GM21381 (cell line): Measurements from ENCODE around the gene RIMKLB.
"Not testable (repeated sequence)": the region's sequence is repeated elsewhere in the genome, so short reads cannot be mapped to it uniquely, and the experiment has no call there.

Experiments used
- ATAC-seq: cut with Tn5 transposase; IDR thresholded peaks from one replicate; pipeline ENCODE4 v1.9.1; 2021; ENCODE audit warnings: mild to moderate bottlenecking, moderate library complexity; ENCODE audit not compliant: unreplicated experiment

The RIMKLB gene

DNA sequence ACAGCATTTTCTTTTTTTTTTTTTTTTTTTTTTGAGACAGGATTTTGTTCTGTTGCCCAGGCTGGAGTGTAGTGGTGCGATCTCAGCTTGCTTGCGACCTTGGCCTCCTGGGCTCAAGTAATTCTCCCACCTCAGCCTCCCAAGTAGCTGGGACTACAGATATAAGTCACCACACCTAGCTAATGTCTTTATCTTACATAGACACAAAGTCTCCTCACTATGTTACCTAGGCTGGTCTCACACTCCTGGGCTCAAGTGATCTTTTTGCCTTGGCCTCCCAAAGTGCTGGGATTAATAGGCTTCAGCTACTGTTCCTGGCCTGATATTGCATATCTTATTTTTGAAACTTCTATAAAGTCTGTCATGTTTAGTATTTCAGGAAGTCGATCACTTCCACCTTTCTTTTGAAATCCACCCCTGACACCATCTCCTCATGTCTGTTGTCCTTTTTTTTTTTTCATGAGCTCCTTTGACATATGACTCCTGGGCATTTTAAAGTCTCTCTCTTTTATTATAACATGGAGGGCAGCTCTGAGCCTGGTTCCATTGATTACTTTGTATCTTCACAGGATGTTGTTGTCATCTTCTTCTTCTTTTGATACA lies 118.8 kb downstream of the RIMKLB start:
- ATAC-seq, result no peak

DNA sequence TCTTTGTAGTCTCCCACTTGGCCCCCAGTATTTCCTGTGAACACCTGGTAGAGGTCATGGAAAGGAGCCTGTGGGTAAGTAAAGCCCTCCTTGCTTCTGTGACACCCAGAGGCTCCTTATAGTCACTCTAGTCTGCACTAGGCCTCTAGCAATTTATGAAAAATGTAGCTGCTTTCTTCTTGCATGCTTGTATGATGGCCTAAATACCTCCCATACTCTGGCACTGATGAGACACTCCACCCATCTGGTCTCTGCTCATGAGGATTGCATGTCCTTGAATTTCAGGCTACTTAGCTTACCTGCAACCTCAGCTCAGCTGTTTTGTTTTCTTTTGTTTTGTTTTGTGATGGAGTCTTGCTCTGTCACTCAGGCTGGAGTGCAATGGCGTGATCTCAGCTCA lies 120.1 kb downstream of the RIMKLB start:
- no peak for ATAC-seq

DNA sequence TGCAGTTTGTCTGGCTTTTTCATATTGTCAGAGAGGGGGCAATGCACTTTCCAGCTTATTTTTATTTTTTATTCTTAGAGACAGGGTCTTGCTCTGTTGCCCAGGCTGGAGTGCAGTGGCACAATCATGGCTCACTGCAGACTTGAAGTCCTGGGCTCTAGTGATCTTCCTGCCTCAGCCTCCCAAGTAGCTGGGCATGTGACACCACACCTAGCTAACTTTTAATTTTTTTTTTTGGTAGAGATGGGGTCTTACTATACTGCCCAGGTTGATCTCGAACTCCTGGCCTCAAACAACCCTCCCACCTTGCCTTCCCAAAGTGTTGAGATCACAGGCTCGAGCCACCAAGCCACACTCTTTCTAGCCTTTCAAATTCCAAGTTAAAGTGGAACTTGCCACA lies 120.7 kb downstream of the RIMKLB start:
- ATAC-seq, result no peak

DNA sequence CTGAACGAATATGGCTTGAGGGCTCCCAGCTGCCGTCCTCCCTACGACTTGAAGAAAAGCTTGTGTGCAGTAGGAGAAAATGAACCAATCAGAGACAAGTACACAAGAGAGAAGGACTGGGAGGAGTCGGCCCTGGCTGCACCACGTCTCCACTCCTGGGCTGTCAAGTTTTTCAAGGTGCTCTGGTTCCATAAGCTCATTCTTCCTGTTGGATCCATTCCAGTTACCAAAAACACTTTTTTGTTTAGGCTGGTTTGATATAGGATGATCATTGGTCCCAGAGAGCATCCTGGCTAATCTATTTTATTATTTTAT lies 121.8 kb downstream of the RIMKLB start:
- ATAC-seq, result no peak

DNA sequence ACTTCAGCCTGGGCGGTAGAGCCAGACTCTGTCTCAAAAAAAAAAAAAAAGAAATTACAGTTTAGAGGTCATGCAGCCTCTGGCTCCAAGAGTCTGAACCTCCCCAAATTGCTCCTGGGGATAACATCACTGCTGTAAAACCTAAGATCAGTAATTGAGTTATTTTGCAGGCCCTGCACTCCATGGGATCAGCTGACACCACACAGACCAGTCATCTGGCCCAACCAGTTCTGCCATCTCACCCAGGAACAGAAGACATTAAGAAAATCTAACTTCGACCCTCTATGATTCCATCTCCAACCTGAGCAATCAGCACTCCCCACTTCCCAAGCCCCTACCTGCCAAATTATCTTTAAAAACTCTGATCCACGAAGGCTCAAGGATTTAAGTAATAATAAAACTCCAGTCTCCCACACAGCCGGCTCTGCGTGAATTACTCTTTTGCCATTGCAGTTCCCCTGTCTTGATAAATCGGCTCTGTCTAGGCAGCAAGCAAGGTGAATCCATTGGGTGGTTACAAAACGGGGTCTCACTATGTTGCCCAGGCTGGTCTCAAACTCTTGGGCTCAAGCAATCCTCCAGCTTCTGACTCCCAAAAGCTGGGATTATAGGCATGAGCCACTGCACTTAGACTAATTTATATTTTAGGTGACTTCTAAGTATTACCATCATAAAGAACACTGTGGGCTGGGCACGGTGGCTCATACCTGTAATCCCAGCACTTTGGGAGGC lies 123.1 kb downstream of the RIMKLB start:
- ATAC-seq, result not testable (repeated sequence)

DNA sequence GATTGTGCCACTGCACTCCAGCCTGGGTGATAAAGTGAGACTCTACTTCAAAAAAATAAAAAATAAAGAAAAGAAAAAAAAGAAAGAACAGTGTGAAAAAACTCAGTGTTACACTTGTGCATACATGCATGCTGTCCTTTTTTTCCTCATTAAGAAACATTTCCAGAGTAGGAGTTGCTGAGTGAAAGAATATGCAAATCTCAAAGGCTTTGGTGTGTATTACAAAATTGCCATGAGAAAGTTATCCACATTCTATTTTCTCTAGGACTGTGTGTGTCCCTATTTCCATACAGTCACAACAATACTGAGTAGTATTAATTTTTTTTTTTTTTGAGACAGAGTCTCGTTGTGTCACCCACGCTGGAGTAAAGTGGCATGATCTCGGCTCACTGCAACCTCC lies 123.8 kb downstream of the RIMKLB start:
- no peak for ATAC-seq

DNA sequence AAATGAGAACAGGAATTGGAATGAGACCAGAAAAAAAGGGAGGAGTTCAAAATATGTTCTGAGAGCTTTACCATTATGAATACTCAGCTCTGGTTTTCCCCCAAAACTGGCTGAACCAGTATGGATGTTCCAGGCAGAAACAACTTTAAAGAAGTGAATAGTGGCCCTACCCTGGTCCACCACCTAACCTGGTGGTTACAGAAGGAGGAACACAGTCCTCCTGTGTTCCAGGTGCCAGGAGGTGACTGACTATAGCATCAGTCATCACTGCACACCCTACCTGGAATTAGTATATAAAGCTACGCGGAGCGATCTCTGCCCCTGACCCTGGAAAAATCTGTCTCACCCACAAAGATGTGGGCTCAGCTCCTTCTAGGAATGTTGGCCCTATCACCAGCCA lies 124.5 kb downstream of the RIMKLB start, which contains the start of gene A2ML1:
A2ML1 (plus strand) TSS at position 324 of the 400 bp plus-strand sequence; CDS start at position 355, 31 bp downstream.
- no peak for ATAC-seq

DNA sequence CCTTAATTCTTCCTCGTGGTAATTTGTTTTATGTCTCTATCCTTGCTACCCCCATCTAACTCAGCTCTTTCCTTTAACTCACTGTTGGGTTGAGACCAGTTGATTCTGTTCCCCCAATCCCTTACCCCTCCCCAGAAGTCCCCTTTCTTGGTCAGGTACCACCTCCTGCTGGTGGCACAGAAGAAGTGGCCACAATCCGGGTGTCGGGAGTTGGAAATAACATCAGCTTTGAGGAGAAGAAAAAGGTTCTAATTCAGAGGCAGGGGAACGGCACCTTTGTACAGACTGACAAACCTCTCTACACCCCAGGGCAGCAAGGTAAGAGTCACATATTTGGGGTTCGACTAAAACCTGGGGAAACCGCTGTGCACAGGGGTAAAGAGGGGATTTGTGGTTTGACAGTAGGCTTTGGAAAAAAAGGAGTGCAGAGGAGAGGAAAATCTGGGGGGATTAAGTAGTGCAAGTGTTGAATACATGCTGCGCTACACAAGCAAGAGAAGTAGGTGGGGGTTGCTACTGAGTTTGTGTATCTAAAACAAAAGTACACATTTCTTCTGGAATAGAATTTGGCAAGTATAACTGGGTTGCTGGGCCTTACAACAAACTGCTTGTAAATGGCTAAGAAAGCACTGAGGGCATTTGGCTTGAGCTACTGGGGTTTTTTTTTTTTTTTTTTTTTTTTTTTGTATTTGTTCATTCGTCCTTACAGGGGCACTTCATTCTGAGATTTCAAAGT lies 125.9 kb downstream of the RIMKLB start:
- ATAC-seq, result no peak

DNA sequence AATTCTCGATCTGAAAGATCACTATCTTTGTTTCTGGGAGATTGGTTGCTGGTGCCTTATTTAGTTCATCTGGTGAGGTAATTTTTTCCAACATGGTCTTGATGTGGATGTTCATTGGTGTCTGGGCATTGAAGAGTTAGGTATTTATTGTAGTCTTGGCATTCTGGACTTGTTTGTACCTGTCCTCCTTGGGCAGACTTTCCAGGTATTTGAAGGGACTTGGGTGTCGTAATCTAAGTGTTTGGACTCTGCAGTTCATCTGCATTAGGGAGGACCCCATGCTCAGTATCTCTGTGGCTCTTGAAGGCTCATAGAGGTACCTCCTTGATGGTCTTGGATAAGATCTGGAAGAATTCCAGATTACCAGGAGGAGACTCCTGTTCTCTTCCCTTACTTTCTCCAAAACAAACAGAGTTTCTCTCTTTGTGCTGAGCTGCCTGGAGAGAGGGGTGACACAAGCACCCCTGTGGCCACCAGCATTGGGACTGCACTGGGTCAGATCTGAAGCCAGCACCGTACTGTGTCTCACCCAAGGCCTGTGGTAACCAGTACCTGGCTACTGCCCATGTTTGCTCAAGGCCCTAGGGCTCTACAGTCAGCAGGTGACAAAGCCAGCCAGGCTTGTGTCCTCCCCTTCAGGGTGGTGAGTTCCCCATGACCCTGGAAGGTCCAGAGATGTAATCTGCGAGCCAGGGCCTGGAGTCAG lies 129.9 kb downstream of the RIMKLB start:
- ATAC-seq, result no peak

DNA sequence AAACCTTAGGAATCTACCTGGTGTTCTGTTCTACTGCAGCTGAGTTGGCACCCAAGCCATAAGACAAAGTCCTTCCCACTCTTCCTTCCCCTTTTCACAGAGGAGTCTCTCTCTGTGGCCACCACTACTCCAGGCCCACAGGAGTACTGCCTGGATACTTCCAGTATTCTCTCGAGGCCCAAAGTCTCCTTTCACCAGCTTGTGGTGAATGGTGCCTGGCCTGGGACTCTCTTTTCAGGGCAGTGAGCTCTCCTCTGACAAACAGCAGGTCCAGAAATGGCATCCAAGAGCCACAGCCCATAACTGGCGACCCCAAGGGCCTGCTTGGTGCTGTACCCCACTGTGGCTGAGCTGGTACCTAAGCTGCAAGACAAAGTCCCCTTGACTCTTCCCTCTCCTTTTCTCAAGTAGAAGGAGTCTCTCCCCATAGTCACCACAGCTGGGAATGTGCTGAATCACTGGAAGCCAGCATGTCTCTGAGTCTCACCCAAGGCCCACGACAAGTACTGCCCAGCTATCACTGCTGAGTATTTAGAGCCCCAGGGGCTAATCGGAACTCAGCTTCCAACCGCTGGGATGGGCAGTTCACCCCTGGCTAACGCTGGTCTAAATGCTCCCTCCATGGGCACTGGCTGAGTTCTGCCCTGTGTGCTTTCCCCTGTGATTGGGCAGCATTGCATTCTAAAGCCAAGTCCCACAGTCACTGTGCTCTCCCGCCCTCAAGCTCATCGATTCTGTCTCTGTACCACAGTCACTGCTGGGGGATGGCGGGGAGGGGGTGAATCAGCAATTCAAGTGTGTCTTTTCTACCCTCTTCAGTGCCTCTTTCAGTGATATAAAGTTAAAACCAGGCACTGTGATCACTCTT lies 130.7 kb downstream of the RIMKLB start:
- ATAC-seq, result no peak

DNA sequence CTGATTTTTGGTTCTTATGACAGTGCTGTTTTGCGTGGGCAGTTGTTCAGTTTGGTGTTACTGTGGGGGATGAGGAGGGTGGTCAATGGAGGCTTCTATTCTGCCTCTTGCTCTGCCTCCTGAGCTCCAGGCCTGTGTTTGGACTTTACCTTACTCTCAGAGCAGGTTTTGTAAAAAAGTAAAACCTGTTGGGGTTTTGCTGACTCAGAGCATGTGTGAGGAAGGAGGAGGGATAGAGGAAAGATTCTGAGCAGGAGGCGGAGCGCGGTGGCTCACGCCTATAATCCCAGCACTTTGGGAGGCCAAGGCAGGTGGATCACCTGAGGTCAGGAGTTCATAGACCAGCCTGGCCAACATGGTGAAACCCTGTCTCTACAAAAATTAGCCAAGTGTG lies 131.3 kb downstream of the RIMKLB start:
- no peak for ATAC-seq

DNA sequence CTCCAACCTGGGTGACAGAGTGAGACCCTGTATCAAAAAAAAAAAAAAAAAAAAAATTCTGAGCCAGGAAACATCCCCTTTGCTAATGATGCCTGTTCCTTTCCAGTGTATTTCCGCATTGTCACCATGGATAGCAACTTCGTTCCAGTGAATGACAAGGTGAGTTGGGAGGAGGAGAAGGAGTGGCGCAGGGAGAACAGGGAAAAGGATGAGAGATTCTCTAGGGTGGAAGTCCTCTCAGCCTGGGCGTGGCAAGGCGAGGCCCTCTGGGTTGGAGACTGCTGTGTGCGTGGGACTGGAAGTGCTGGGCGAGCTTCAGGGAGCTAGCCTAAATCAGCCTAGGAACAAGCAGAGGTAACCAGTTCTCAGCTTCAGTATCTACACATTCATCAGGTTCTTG lies 131.8 kb downstream of the RIMKLB start:
- ATAC-seq, result no peak

DNA sequence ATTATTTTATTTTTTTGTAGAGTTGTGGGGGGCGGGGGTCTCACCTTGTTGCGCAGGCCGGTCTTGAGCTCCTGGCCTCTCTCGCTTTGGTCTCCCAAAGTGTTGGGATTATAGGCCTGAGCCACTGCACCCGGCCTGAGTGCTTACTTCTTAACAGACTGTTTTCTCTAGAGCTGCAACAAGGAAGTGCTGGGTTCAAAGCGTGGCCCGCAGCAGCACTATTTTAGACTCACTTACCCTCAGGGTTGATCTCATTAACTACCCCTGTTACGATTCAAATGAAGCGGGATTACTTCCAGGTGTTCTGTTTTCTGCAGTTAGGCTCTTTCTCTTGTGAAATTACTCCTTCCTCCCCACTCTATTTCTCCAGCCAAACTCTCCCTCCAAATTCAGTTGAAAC lies 133.3 kb downstream of the RIMKLB start:
- ATAC-seq, result no peak

DNA sequence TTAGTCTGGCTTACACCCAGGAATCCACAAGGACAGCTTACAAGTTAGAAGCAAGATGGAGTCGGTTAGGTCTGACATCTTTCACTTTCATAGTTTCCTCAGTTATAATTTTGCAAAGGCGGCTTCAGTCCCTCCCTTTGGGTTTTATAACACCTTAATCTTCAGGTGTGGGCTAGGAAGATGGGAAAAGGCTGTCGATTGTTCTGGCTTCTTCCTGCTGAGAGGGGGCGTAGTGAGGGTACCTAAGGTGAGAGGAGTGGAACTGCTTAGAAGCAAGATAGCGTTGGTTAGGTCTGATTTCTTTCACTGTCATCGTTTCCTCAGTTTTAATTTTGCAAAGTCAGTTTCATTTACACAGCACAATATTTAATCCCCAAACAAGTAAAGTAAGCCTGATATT lies 134.7 kb downstream of the RIMKLB start:
- ATAC-seq, result no peak
